Glutamatergic neuron (in vitro differentiated cells): ENCODE results near the gene IRF1. TPM values are rescaled to one million over a fixed set of nuclear protein-coding genes. Genes with fewer than 3 reads are reported as not detected.
"Not testable (repeated sequence)": the region's sequence is repeated elsewhere in the genome, so short reads cannot be mapped to it uniquely, and the experiment has no call there.

ENCODE experiments used
- DNase-seq: peaks from one replicate; pipeline ENCODE4 v3.0.0; 2022
- H3K27ac Mint-ChIP-seq: one replicate; pipeline ENCODE4 v1.8.0; 2020; ENCODE audit warnings: mild to moderate bottlenecking, mixed read lengths, inconsistent platforms; ENCODE audit not compliant: unreplicated experiment
- H3K27me3 Mint-ChIP-seq: one replicate; pipeline ENCODE4 v1.8.0; 2020; ENCODE audit warnings: mild to moderate bottlenecking, moderate library complexity, mixed read lengths, inconsistent platforms; ENCODE audit not compliant: unreplicated experiment
- H3K36me3 Mint-ChIP-seq: one replicate; pipeline ENCODE4 v1.8.0; 2020; ENCODE audit warnings: mild to moderate bottlenecking, mixed read lengths, inconsistent platforms; ENCODE audit not compliant: unreplicated experiment
- H3K4me1 Mint-ChIP-seq: one replicate; pipeline ENCODE4 v1.8.0; 2020; ENCODE audit warnings: mild to moderate bottlenecking, low read depth, mixed read lengths, inconsistent platforms; ENCODE audit not compliant: unreplicated experiment
- H3K4me3 Mint-ChIP-seq: one replicate; pipeline ENCODE4 v1.8.0; 2020; ENCODE audit warnings: mild to moderate bottlenecking, mixed read lengths, inconsistent platforms; ENCODE audit not compliant: unreplicated experiment
- H3K9me3 Mint-ChIP-seq: one replicate; pipeline ENCODE4 v1.8.0; 2020; ENCODE audit warnings: mild to moderate bottlenecking, moderate library complexity, mixed read lengths, inconsistent platforms; ENCODE audit not compliant: unreplicated experiment
- total RNA-seq: library from RNA; stranded (reverse); fragmentation: NEBNext Ultra II Directional; extraction: Animal tissue kit (Norgen Biotek cat#: 25700); gene quantifications from one replicate; pipeline ENCODE4 v1.2.1, GENCODE V29; 2021; ENCODE audit not compliant: unreplicated experiment
- TF ChIP-seq, protein P1 (sequence below): fragments of 200-600 bp; sonication (generic); IDR thresholded peaks from one replicate; pipeline ENCODE4 v1.5.0; 2021; ENCODE audit not compliant: partially characterized antibody, unreplicated experiment

Gene IRF1
- total RNA-seq, 1 donor from 2014 or later, result 2.8 TPM

DNA sequence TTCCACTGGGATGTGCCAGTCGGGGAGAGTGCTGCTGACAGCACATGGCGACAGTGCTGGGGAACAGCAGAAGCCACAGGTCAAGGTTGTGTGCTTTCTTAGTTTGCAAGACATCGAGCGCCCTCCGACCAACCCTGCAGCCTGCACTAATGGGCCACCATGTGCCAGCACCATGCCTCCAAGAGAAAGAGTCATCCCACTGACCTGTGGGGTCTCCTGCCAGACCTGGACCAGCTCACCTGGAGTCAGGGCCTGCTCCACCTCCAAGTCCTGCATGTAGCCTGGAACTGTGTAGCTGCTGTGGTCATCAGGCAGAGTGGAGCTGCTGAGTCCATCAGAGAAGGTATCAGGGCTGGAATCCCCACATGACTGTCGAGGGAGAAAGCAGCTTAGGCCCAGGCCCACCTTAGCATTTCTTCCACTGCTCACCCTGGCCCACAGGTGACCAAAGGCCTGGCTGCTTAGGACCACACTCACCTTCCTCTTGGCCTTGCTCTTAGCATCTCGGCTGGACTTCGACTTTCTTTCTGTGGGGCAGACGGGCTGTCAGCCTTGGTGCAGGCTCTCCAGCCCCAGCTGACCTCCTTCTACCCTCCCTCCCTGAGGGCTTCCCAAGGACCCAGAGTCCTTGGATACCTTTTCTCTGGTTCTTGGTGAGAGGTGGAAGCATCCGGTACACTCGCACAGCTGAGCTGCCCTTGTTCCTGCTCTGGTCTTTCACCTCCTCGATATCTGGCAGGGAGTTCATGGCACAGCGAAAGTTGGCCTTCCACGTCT, 4.1 kb downstream of the IRF1 start:
- DNase-seq, result no peak
- H3K4me3 Mint-ChIP-seq, result no peak overlapping the region
- peaks cover 10% of the 10 kb centered on the region for H3K27me3 Mint-ChIP-seq
- no peak overlapping the region for H3K27ac Mint-ChIP-seq
- H3K9me3 Mint-ChIP-seq, result peaks cover 4% of the 10 kb centered on the region
- H3K36me3 Mint-ChIP-seq, result no peaks in the 10 kb centered on the region
- no peaks in the 10 kb centered on the region for H3K4me1 Mint-ChIP-seq
- TF ChIP-seq, protein P1, sequence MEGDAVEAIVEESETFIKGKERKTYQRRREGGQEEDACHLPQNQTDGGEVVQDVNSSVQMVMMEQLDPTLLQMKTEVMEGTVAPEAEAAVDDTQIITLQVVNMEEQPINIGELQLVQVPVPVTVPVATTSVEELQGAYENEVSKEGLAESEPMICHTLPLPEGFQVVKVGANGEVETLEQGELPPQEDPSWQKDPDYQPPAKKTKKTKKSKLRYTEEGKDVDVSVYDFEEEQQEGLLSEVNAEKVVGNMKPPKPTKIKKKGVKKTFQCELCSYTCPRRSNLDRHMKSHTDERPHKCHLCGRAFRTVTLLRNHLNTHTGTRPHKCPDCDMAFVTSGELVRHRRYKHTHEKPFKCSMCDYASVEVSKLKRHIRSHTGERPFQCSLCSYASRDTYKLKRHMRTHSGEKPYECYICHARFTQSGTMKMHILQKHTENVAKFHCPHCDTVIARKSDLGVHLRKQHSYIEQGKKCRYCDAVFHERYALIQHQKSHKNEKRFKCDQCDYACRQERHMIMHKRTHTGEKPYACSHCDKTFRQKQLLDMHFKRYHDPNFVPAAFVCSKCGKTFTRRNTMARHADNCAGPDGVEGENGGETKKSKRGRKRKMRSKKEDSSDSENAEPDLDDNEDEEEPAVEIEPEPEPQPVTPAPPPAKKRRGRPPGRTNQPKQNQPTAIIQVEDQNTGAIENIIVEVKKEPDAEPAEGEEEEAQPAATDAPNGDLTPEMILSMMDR, result no peak

DNA sequence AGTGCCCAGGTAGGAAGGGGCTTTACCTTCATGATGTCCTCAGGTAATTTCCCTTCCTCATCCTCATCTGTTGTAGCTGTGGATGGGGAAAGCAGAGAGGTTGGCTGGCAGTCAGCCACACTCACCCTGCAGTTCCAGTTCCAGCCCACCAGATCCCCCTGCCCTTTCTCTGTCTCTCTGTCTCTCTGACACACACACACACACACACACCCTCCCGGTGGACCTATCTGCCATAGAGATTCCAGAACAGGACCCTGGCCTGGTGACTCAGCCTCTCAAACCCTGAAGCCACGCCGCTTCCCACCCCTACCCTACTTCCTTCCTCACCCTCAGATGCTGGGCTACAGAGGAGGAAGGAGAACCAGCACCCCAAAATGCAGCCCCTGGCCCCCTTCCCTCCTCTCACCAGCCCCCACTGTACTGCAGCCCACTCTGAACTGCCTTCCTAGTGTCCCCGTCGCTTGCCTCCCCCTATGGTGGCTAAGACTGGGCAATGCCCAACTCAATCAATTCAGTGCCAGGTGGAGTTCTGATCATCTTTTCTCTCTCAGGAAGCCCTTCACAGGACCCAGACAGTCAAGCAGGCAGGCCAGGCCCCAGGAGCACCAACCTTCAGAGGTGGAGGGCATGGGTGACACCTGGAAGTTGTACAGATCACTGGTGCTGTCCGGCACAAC, 4.8 kb downstream of the IRF1 start:
- Mint-ChIP-seq H3K36me3 (no peaks in the 10 kb centered on the region), H3K4me3 (no peak overlapping the region), H3K4me1 (no peaks in the 10 kb centered on the region), H3K27ac (no peak overlapping the region), H3K9me3 (peaks cover 4% of the 10 kb centered on the region), H3K27me3 (peaks cover 10% of the 10 kb centered on the region)
- no peak for DNase-seq
- TF ChIP-seq, protein P1, result no peak

DNA sequence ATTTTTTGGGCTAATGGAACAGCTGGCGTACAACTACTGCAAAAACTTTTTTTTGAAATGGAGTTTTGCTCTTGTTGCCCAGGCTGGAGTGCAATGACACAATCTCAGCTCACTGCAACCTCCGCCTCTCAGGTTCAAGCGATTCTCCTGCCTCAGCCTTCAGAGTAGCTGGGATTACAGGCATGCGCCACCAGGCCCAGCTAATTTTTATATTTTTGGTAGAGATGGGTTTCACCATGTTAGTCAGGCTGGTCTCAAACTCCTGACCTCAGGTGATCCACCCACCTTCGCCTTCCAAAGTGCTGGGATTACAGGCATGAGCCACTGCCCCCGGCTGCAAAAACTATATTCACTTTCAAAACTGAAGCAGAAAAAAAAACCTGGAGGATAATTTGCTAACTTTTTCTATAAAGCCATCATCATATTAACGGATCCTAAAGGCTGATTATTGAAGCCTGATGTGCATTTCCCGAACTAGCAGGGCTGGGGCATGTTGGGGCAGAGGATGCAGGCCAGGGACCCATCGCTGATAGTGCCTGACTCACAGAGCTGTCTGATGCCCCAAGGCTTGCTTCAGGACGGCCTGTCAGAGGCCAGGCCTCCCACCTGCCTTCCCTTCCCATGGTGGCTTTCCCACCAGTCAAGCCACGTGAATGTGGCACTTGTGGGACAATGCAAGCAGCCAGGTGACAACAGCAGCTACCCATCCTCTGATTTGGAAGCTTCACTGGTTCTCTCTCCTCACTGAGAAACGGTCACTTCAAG, 5.5 kb downstream of the IRF1 start:
- DNase-seq, H3K27ac Mint-ChIP-seq, H3K4me3 Mint-ChIP-seq, H3K36me3 Mint-ChIP-seq, H3K4me1 Mint-ChIP-seq, H3K9me3 Mint-ChIP-seq, H3K27me3 Mint-ChIP-seq: not testable (repeated sequence)

DNA sequence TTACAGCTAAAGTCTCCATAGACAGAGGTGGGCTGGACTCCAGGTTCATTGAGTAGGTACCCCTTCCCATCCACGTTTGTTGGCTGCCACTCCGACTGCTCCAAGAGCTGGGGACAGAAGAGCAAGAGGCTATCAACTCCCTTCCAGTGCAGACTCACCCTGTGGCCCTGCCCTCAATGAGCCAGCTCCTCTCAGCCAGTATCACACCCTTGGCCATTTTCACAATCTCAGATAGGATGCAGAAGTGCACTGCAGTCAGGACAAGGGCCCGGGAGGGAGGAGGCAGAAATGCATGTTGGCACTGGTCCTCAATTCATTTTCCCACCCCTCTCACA, 6.2 kb downstream of the IRF1 start:
- Mint-ChIP-seq H3K4me3 (no peak overlapping the region), H3K4me1 (no peaks in the 10 kb centered on the region), H3K9me3 (peaks cover 4% of the 10 kb centered on the region), H3K36me3 (no peaks in the 10 kb centered on the region), H3K27ac (no peak overlapping the region), H3K27me3 (peaks cover 8% of the 10 kb centered on the region)
- no peak for DNase-seq
- TF ChIP-seq, protein P1, result no peak

DNA sequence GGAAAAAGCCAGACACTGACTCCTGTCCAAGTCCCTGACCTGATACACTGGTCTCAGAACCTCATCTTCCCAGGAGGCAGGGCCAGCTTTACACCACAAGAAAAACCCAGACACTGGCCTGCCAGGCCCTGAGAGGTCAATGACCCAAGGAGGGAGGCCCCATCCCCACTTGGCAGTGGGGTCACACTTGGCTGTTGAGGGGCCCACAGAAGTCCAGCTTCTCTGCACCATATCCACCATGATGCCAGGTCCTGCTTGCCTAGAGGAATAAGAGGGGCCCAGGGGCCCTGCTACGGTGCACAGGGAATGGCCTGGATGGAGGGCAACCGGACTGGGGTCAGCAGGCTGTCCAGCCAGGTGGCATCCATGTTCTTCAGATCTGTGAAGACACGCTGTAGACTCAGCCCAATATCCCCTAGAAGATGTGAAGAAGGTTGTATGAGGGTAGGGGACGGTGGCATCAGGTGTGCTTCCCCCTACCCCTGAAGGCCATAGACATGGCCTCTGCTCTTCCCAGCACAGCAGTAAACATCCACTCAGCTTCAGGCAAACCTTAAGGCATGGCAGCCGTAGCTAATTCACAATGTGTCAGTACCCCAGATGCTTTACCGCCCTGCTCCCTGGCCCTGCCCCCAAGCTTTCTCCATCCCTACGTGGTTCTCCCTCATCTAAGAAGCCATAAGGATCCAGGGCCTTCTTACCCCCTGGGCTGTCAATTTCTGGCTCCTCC, 6.7 kb downstream of the IRF1 start:
- Mint-ChIP-seq H3K36me3 (no peaks in the 10 kb centered on the region), H3K27me3 (peaks cover 8% of the 10 kb centered on the region), H3K4me1 (no peaks in the 10 kb centered on the region), H3K9me3 (peaks cover 4% of the 10 kb centered on the region), H3K27ac (no peak overlapping the region), H3K4me3 (no peak overlapping the region)
- DNase-seq, result no peak
- TF ChIP-seq, protein P1, result no peak
